Activated CD4-positive, CD25-positive, alpha-beta regulatory T cell treated with anti-CD3 and anti-CD28 coated beads, Interleukin-2, amount 50 U/mL, for 72 hours (primary cell): ENCODE results near the gene NDUFS3.
"Not testable (repeated sequence)": the region's sequence is repeated elsewhere in the genome, so short reads cannot be mapped to it uniquely, and the experiment has no call there.

Experiments
- DNase-seq: peaks from one replicate; pipeline ENCODE4 v3.0.0; 2021

Gene NDUFS3

GRCh38 chr11:47578524-47579494 lies at the start of gene NDUFS3, which contains the start of gene KBTBD4:
Gene NDUFS3 (plus strand): TSS chr11:47579074. CDS start chr11:47579092, 18 bp downstream.
Gene KBTBD4 (minus strand): TSS chr11:47578970. CDS start chr11:47578951, 19 bp downstream.
- peak; percentile 91 for DNase-seq

GRCh38 chr11:47529951-47530350 lies 48.9 kb upstream of the NDUFS3 start:
- no peak for DNase-seq

- not testable (repeated sequence) for DNase-seq
Measured at GRCh38 chr11:47530721-47531120, 48.2 kb upstream of the NDUFS3 start.

- DNase-seq = no peak
Measured at GRCh38 chr11:47531666-47532065, 47.2 kb upstream of the NDUFS3 start.

- DNase-seq = no peak
Measured at GRCh38 chr11:47532597-47533213, 46.2 kb upstream of the NDUFS3 start.

GRCh38 chr11:47533690-47534151 lies 45.2 kb upstream of the NDUFS3 start:
- no peak for DNase-seq

GRCh38 chr11:47534704-47535251 lies 44.1 kb upstream of the NDUFS3 start:
- no peak for DNase-seq

- DNase-seq = no peak
Measured at GRCh38 chr11:47536915-47537314, 42.0 kb upstream of the NDUFS3 start.

GRCh38 chr11:47538741-47539565 lies 39.9 kb upstream of the NDUFS3 start:
- no peak for DNase-seq

GRCh38 chr11:47539681-47540039 lies 39.2 kb upstream of the NDUFS3 start:
- DNase-seq = no peak

- no peak for DNase-seq
Measured at GRCh38 chr11:47541070-47541469, 37.8 kb upstream of the NDUFS3 start.

GRCh38 chr11:47545298-47545697 lies 33.6 kb upstream of the NDUFS3 start:
- no peak for DNase-seq

GRCh38 chr11:47546274-47546673 lies 32.6 kb upstream of the NDUFS3 start:
- DNase-seq = not testable (repeated sequence)

- no peak for DNase-seq
Measured at GRCh38 chr11:47550288-47551047, 28.4 kb upstream of the NDUFS3 start.

- no peak for DNase-seq
Measured at GRCh38 chr11:47551086-47551485, 27.8 kb upstream of the NDUFS3 start.

- no peak for DNase-seq
Measured at GRCh38 chr11:47552056-47552565, 26.8 kb upstream of the NDUFS3 start.

GRCh38 chr11:47552566-47553405 lies 26.1 kb upstream of the NDUFS3 start, which contains the start of gene CELF1:
Gene CELF1 (minus strand): TSS chr11:47553132. CDS start chr11:47499523, 53,609 bp downstream.
- DNase-seq = peak; percentile 93

GRCh38 chr11:47553406-47553743 lies 25.5 kb upstream of the NDUFS3 start:
- no peak for DNase-seq

GRCh38 chr11:47557004-47557403 lies 21.9 kb upstream of the NDUFS3 start:
- DNase-seq = not testable (repeated sequence)

- DNase-seq = no peak
Measured at GRCh38 chr11:47558695-47559094, 20.2 kb upstream of the NDUFS3 start.

- DNase-seq = no peak
Measured at GRCh38 chr11:47560426-47560825, 18.4 kb upstream of the NDUFS3 start.
